SK-N-SH (cell line): ENCODE results near the gene PSTPIP2. TPM values are rescaled to one million over a fixed set of nuclear protein-coding genes. Genes with fewer than 3 reads are reported as not detected.
A peak's percentile ranks its signal among the peaks of the same experiment; 100 is the strongest.

Source experiments
- CTCF ChIA-PET: fragments of 300-600, 350-600 bp; formaldehyde crosslinking; extraction: SDS; loops from one replicate; lab custom pipeline; 2021; lab: Yijun Ruan, JAX
- POLR2A ChIA-PET: fragments of 350-600 bp; sonication (Branson Sonifier 250); formaldehyde crosslinking; extraction: SDS; loops from one replicate; lab custom pipeline; 2020; ENCODE audit warnings: antibody characterized with exemption, inconsistent platforms; lab: Yijun Ruan, JAX
- DNase-seq: peaks from one replicate; pipeline ENCODE4 v3.0.0; 2012
- H2AFZ ChIP-seq: fragments of 200-600 bp; sonication (generic); 2 replicates; pipeline ENCODE4 v1.8.1; 2016; ENCODE audit warnings: antibody characterized with exemption, mild to moderate bottlenecking, low read depth
- H3F3A ChIP-seq: fragments of 200-600 bp; sonication (generic); replicated peaks from 2 replicates; pipeline ENCODE3; 2016; ENCODE audit warnings: antibody characterized with exemption, mild to moderate bottlenecking; ENCODE audit not compliant: insufficient read depth
- H3K27ac ChIP-seq, 2 experiments: fragments of 200-500 bp in 1 of 2; fragments of 200-600 bp in 1 of 2; sonication (Bioruptor generic) in 1 of 2; sonication (generic), shearing (Covaris generic) in 1 of 2; 2 replicates each; pipeline versions ENCODE4 v1.5.1 to v1.6.1; 2014 to 2016; ENCODE audit warnings: low read depth in 2 of 2, inconsistent platforms in 1 of 2, low read length in 1 of 2, mild to moderate bottlenecking in 1 of 2, mixed read lengths in 1 of 2
- H3K27me3 ChIP-seq: fragments of 200-600 bp; sonication (generic), shearing (Covaris generic); 2 replicates; pipeline ENCODE4 v1.6.1; 2016; ENCODE audit warnings: mixed run types; ENCODE audit not compliant: insufficient read depth
- H3K36me3 ChIP-seq, 2 experiments: fragments of 200-500 bp in 1 of 2; fragments of 200-600 bp in 1 of 2; sonication (Bioruptor generic) in 1 of 2; sonication (generic) in 1 of 2; replicated peaks in 1 of 2; 2 replicates each; pipeline versions ENCODE3 to v1.5.1; 2014 to 2016; ENCODE audit warnings: low read length in 1 of 2, mild to moderate bottlenecking in 1 of 2; ENCODE audit not compliant: insufficient read depth in 2 of 2, control insufficient read depth in 1 of 2
- H3K4me1 ChIP-seq, 2 experiments: fragments of 200-500 bp in 1 of 2; fragments of 200-600 bp in 1 of 2; sonication (Bioruptor generic) in 1 of 2; sonication (generic), shearing (Covaris generic) in 1 of 2; 2 replicates each; pipeline versions ENCODE4 v1.5.1 to v1.6.1; 2014 to 2016; ENCODE audit warnings: low read depth in 1 of 2, low read length in 1 of 2, mixed run types in 1 of 2; ENCODE audit not compliant: insufficient read depth in 2 of 2, control insufficient read depth in 1 of 2
- H3K4me2 ChIP-seq: fragments of 200-600 bp; sonication (generic), shearing (Covaris generic); 2 replicates; pipeline ENCODE4 v1.6.1; 2017; ENCODE audit warnings: mixed run types
- H3K4me3 ChIP-seq, 2 experiments: fragments of 200-500 bp in 1 of 2; fragments of 200-600 bp in 1 of 2; sonication (Bioruptor generic) in 1 of 2; sonication (generic), shearing (Covaris generic) in 1 of 2; 2 replicates each; pipeline versions ENCODE4 v1.5.1 to v1.8.1; 2014 to 2016; ENCODE audit warnings: low read depth in 2 of 2, inconsistent platforms in 1 of 2, low read length in 1 of 2, mild to moderate bottlenecking in 1 of 2, mixed read lengths in 1 of 2, moderate library complexity in 1 of 2
- H3K79me2 ChIP-seq: fragments of 200-600 bp; sonication (generic); 2 replicates; pipeline ENCODE4 v1.8.1; 2017; ENCODE audit warnings: mild to moderate bottlenecking; ENCODE audit not compliant: insufficient read depth
- H3K9ac ChIP-seq: fragments of 200-600 bp; sonication (generic); 2 replicates; pipeline ENCODE4 v1.6.1; 2017; ENCODE audit warnings: mixed run types
- H3K9me2 ChIP-seq: fragments of 200-600 bp; sonication (generic); 2 replicates; pipeline ENCODE4 v1.6.1; 2017; ENCODE audit warnings: mixed run types
- H3K9me3 ChIP-seq: fragments of 200-600 bp; sonication (generic); 2 replicates; pipeline ENCODE4 v1.6.1; 2017; ENCODE audit warnings: mixed run types, mild to moderate bottlenecking, moderate library complexity
- H4K20me1 ChIP-seq: fragments of 200-600 bp; sonication (generic); 2 replicates; pipeline ENCODE4 v1.6.1; 2017; ENCODE audit warnings: mild to moderate bottlenecking, mixed run types; ENCODE audit not compliant: insufficient read depth
- CTCF ChIP-seq: fragments of 200-600 bp; sonication (generic); IDR thresholded peaks from 2 replicates; pipeline ENCODE4 v1.6.1; 2017; ENCODE audit warnings: antibody characterized with exemption, mild to moderate bottlenecking, moderate library complexity
- ELF1 ChIP-seq: IDR thresholded peaks from 2 replicates; pipeline ENCODE4 v1.4.0; 2012
- EZH2phosphoT487 ChIP-seq: fragments of 200-600 bp; sonication (generic); IDR thresholded peaks from 2 replicates; pipeline ENCODE4 v1.6.1; 2017; ENCODE audit warnings: low read depth, mixed run types, mild to moderate bottlenecking, antibody characterized with exemption, moderate library complexity, borderline replicate concordance
- FOSL2 ChIP-seq: IDR thresholded peaks from 2 replicates; pipeline ENCODE4 v1.4.0; 2012; ENCODE audit warnings: low read depth, mild to moderate bottlenecking, moderate library complexity, borderline replicate concordance
- FOXJ3 ChIP-seq: sonication (generic); formaldehyde crosslinking; IDR thresholded peaks from 2 replicates; pipeline ENCODE4 v1.5.1; 2020; ENCODE audit warnings: mild to moderate bottlenecking, missing genetic modification reagents
- GATA2 ChIP-seq: sonication (generic); formaldehyde crosslinking; IDR thresholded peaks from 2 replicates; pipeline ENCODE4 v1.5.0; 2020; ENCODE audit warnings: mild to moderate bottlenecking, missing genetic modification reagents
- JUND ChIP-seq: IDR thresholded peaks from 2 replicates; pipeline ENCODE4 v1.4.0; 2012
- NFIC ChIP-seq: IDR thresholded peaks from 2 replicates; pipeline ENCODE4 v1.4.0; 2012; ENCODE audit warnings: borderline replicate concordance
- NRF1 ChIP-seq: IDR thresholded peaks from 2 replicates; pipeline ENCODE4 v1.6.1; 2012; ENCODE audit warnings: low read depth, mild to moderate bottlenecking, low read length
- POLR2AphosphoS5 ChIP-seq: IDR thresholded peaks from 2 replicates; pipeline ENCODE4 v1.6.1; 2012; ENCODE audit warnings: low read depth, low read length
- RAD21 ChIP-seq: IDR thresholded peaks from 2 replicates; pipeline ENCODE4 v1.6.1; 2012; ENCODE audit warnings: mild to moderate bottlenecking, low read length
- RXRA ChIP-seq: IDR thresholded peaks from 2 replicates; pipeline ENCODE4 v1.4.0; 2012; ENCODE audit warnings: low read depth, mild to moderate bottlenecking, borderline replicate concordance
- SIN3A ChIP-seq: IDR thresholded peaks from 2 replicates; pipeline ENCODE4 v1.6.1; 2012; ENCODE audit warnings: low read depth, mild to moderate bottlenecking, low read length, moderate library complexity, borderline replicate concordance
- SMC3 ChIP-seq: IDR thresholded peaks from 2 replicates; pipeline ENCODE4 v1.6.1; 2012; ENCODE audit warnings: low read depth, low read length, improper control_type of control experiment
- YY1 ChIP-seq: IDR thresholded peaks from 2 replicates; pipeline ENCODE4 v1.4.0; 2012; ENCODE audit warnings: low read depth, mild to moderate bottlenecking
- WGBS: methylation state at CpG from one replicate; pipeline ENCODE4 v1.1.6; 2017; ENCODE audit warnings: low lambda C conversion rate; 5-methylcytosine and 5-hydroxymethylcytosine counted together
- polyA plus RNA-seq, 3 experiments: library from polyadenylated mRNA; depleted of rRNA; stranded (reverse); fragments of >200 nt; gene quantifications; 2 replicates each; pipeline ENCODE4 v1.2.3, GENCODE V29; 2012
- TF ChIP-seq, protein P1 (sequence below): IDR thresholded peaks from 2 replicates; pipeline ENCODE4 v1.4.0; 2012; ENCODE audit warnings: low read depth, borderline replicate concordance
- TF ChIP-seq, protein P2 (sequence below): IDR thresholded peaks from 2 replicates; pipeline ENCODE4 v1.6.1; 2012; ENCODE audit warnings: mild to moderate bottlenecking, low read depth, low read length, moderate library complexity
- TF ChIP-seq, protein P3 (sequence below): IDR thresholded peaks from 2 replicates; pipeline ENCODE4 v1.4.0; 2012; ENCODE audit warnings: low read depth, borderline replicate concordance
- TF ChIP-seq, protein P4 (sequence below): IDR thresholded peaks from 2 replicates; pipeline ENCODE4; 2012
- TF ChIP-seq, protein P5 (sequence below): fragments of 150-350 bp; IDR thresholded peaks from 2 replicates; pipeline ENCODE4 v1.6.1; 2017; ENCODE audit warnings: antibody characterized with exemption, low read length, low read depth, borderline replicate concordance

The PSTPIP2 gene
- polyA plus RNA-seq, 1 of the 3 experiments (the other 2 are of a cell fraction), result 9.5 TPM

DNA sequence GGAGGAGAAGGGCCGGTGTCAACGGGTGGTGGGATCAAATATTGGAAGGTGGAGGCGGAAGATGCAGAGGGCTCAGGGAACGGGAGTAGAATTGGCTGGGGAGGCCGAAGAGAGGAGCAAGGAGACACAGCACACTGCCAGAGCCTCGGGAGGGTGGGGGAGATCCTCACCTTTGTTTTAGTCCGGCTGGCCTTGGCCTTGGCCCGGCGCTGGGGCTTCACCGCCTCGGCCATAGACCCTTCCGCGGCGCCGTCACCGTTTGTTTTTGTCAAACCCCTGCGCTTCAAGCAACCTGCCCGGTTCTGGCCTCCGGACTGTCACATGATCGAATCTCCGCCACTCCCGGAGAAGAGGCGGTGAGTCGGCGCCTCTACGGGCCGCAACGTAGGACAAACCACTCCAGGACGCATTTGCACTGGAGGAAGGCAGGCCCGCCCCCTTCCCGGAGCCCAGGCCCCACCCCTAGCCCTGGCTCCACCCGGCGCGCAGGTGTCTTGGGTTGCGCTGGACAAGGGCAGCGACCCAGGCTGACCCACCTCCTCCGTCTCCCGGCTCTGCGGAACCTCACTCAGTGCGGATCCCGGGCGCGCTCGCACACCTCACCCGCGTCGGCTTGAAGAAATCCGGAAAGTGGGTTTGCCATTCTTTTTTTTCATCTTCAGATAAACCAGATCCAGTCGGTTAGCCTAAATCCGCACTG, 104.9 kb downstream of the PSTPIP2 start, which contains the start of gene EPG5:
EPG5 (minus strand) TSS at position 323 of the 700 bp plus-strand sequence; CDS start at position 233, 90 bp downstream.
- WGBS, result under 1% methylated on average over 30 of the region's 50 CpGs
- Histone ChIP-seq H3K79me2 (peaks cover 46% of the 10 kb centered on the region), H3F3A (peaks cover 34% of the 10 kb centered on the region), H2AFZ (peak within 1 kb of the TSS; percentile 94), H3K9ac (peak within 1 kb of the TSS; percentile 93), H3K4me1 (peaks cover 0 to 22% of the 10 kb centered on the region in 2 experiments), H3K9me2 (no peaks in the 10 kb centered on the region), H3K9me3 (no peaks in the 10 kb centered on the region), H3K36me3 (peaks cover 0 to 23% of the 10 kb centered on the region in 2 experiments), H4K20me1 (no peaks in the 10 kb centered on the region), H3K4me3 (peak within 1 kb of the TSS; percentile 88 to 100), H3K4me2 (peak within 1 kb of the TSS; percentile 96), H3K27ac (peak within 1 kb of the TSS; percentile 56 to 80), H3K27me3 (no peaks in the 10 kb centered on the region)
- ChIA-PET POLR2A (no interaction called here), CTCF (interaction anchor here (0.6 kb wide), 1 partner anchor 107 kb away, joined by 3 read pairs; no protein-coding TSS in a partner anchor)
- DNase-seq, result peak; percentile 95
- TF ChIP-seq RXRA (no peak), FOSL2 (peak; percentile 14; the same call in 1 of the 2 replicates), YY1 (peak; percentile 59; the same call in 1 of the 2 replicates), CTCF (no peak), JUND (no peak), NRF1 (no peak), ELF1 (peak; percentile 65), SIN3A (peak; percentile 54; the same call in 1 of the 2 replicates), RAD21 (no peak), EZH2phosphoT487 (no peak), GATA2 (CRISPR knock-in tag) (no peak), POLR2AphosphoS5 (no peak), FOXJ3 (CRISPR knock-in tag) (no peak), NFIC (no peak), SMC3 (no peak)
- TF ChIP-seq, protein P1, sequence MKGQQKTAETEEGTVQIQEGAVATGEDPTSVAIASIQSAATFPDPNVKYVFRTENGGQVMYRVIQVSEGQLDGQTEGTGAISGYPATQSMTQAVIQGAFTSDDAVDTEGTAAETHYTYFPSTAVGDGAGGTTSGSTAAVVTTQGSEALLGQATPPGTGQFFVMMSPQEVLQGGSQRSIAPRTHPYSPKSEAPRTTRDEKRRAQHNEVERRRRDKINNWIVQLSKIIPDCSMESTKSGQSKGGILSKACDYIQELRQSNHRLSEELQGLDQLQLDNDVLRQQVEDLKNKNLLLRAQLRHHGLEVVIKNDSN, result peak; percentile 97
- TF ChIP-seq, protein P2, sequence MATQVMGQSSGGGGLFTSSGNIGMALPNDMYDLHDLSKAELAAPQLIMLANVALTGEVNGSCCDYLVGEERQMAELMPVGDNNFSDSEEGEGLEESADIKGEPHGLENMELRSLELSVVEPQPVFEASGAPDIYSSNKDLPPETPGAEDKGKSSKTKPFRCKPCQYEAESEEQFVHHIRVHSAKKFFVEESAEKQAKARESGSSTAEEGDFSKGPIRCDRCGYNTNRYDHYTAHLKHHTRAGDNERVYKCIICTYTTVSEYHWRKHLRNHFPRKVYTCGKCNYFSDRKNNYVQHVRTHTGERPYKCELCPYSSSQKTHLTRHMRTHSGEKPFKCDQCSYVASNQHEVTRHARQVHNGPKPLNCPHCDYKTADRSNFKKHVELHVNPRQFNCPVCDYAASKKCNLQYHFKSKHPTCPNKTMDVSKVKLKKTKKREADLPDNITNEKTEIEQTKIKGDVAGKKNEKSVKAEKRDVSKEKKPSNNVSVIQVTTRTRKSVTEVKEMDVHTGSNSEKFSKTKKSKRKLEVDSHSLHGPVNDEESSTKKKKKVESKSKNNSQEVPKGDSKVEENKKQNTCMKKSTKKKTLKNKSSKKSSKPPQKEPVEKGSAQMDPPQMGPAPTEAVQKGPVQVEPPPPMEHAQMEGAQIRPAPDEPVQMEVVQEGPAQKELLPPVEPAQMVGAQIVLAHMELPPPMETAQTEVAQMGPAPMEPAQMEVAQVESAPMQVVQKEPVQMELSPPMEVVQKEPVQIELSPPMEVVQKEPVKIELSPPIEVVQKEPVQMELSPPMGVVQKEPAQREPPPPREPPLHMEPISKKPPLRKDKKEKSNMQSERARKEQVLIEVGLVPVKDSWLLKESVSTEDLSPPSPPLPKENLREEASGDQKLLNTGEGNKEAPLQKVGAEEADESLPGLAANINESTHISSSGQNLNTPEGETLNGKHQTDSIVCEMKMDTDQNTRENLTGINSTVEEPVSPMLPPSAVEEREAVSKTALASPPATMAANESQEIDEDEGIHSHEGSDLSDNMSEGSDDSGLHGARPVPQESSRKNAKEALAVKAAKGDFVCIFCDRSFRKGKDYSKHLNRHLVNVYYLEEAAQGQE, result peak; percentile 43; the same call in 1 of the 2 replicates
- TF ChIP-seq, protein P3, sequence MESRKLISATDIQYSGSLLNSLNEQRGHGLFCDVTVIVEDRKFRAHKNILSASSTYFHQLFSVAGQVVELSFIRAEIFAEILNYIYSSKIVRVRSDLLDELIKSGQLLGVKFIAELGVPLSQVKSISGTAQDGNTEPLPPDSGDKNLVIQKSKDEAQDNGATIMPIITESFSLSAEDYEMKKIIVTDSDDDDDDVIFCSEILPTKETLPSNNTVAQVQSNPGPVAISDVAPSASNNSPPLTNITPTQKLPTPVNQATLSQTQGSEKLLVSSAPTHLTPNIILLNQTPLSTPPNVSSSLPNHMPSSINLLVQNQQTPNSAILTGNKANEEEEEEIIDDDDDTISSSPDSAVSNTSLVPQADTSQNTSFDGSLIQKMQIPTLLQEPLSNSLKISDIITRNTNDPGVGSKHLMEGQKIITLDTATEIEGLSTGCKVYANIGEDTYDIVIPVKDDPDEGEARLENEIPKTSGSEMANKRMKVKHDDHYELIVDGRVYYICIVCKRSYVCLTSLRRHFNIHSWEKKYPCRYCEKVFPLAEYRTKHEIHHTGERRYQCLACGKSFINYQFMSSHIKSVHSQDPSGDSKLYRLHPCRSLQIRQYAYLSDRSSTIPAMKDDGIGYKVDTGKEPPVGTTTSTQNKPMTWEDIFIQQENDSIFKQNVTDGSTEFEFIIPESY, result 0 out of 2 replicates have a peak, but pooled peaks have one; percentile 24
- TF ChIP-seq, protein P4, sequence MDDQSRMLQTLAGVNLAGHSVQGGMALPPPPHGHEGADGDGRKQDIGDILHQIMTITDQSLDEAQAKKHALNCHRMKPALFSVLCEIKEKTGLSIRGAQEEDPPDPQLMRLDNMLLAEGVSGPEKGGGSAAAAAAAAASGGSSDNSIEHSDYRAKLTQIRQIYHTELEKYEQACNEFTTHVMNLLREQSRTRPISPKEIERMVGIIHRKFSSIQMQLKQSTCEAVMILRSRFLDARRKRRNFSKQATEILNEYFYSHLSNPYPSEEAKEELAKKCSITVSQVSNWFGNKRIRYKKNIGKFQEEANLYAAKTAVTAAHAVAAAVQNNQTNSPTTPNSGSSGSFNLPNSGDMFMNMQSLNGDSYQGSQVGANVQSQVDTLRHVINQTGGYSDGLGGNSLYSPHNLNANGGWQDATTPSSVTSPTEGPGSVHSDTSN, result no peak; the same call in 1 of the 2 replicates
- TF ChIP-seq, protein P5, sequence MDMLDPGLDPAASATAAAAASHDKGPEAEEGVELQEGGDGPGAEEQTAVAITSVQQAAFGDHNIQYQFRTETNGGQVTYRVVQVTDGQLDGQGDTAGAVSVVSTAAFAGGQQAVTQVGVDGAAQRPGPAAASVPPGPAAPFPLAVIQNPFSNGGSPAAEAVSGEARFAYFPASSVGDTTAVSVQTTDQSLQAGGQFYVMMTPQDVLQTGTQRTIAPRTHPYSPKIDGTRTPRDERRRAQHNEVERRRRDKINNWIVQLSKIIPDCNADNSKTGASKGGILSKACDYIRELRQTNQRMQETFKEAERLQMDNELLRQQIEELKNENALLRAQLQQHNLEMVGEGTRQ, result peak; percentile 67
